ENCODE results near the gene ARL4A. TPM values are rescaled to one million over a fixed set of nuclear protein-coding genes. Genes with fewer than 3 reads are reported as not detected.

The ARL4A gene
- polyA plus RNA-seq, 2 donors, result 29.3 to 43.0 TPM

DNA sequence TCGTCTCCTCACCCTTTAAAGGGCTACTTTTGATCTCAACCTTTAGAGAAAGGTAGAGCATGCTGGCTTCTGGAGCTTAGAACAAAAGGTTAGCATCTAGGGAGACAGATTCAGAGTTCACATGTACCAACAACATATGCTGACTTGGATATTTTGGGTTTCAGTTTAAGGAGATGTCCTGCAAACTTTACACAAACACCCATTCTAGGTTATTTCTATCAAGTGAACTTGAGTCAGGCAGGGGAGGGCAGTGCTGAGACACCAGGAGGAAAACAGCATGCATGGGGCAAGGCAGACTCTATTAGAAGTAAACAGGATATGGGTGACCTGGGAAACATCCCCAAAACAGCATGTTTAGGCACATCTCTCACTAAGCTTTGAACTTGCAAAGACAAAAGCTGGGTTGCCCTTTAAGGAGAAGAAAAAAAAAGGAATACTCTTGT lies 43.8 kb downstream of the ARL4A start:
- no peak overlapping the region for H3K4me3 ChIP-seq (ENCODE audit: low read depth in 1 of 2, low read length in 2 of 2)
- no peaks in the 10 kb centered on the region for H3K9me3 ChIP-seq (ENCODE audit: control insufficient read depth in 2 of 2, insufficient read depth in 1 of 2, low read depth in 1 of 2, low read length in 1 of 2)
- H3K27ac ChIP-seq (ENCODE audit: low read depth in 2 of 2, low read length in 1 of 2), result peak overlapping the region; percentile 27 to 41
- peaks cover 0 to 2% of the 10 kb centered on the region in 2 donors for H3K4me1 ChIP-seq (ENCODE audit: control insufficient read depth in 2 of 2, insufficient read depth in 2 of 2, low read length in 1 of 2)
- H3K27me3 ChIP-seq (ENCODE audit: control insufficient read depth in 1 of 2, insufficient read depth in 2 of 2, low read length in 2 of 2), result no peaks in the 10 kb centered on the region
- 71 to 92% methylated on average over 1 of the region's 1 CpG for WGBS, 2 donors
- no peaks in the 10 kb centered on the region for H3K36me3 ChIP-seq (ENCODE audit: control insufficient read depth in 2 of 2, insufficient read depth in 2 of 2, low read length in 1 of 2)

DNA sequence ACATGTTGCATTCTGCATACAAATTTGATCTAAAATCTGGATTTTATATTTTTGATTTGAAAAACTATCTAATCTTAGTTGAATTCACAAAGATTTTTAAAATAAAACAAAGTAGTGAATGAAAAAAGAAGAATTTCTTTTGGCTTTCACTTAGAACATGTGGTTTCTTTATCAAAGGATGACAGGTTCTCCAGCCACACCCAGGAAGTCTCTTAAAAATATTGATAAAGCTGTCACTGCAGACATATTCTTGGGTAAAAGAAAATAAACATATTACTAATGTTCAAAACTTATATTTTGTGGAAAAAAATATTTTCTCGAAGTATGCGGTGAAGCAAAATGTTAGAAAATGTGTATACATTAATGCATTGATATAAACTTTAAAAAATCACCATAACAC lies 44.3 kb downstream of the ARL4A start:
- 84 to 85% methylated on average over 2 of the region's 2 CpGs for WGBS, 2 donors
- Histone ChIP-seq H3K27me3 (ENCODE audit: control insufficient read depth in 1 of 2, insufficient read depth in 2 of 2, low read length in 2 of 2) (no peaks in the 10 kb centered on the region), H3K4me1 (ENCODE audit: control insufficient read depth in 2 of 2, insufficient read depth in 2 of 2, low read length in 1 of 2) (peaks cover 0 to 2% of the 10 kb centered on the region in 2 donors), H3K27ac (ENCODE audit: low read depth in 2 of 2, low read length in 1 of 2) (no peak overlapping the region), H3K9me3 (ENCODE audit: control insufficient read depth in 2 of 2, insufficient read depth in 1 of 2, low read depth in 1 of 2, low read length in 1 of 2) (no peaks in the 10 kb centered on the region), H3K36me3 (ENCODE audit: control insufficient read depth in 2 of 2, insufficient read depth in 2 of 2, low read length in 1 of 2) (no peaks in the 10 kb centered on the region), H3K4me3 (ENCODE audit: low read depth in 1 of 2, low read length in 2 of 2) (no peak overlapping the region)

- H3K36me3 ChIP-seq (ENCODE audit: control insufficient read depth in 2 of 2, insufficient read depth in 2 of 2, low read length in 1 of 2), result no peaks in the 10 kb centered on the region
- H3K27me3 ChIP-seq (ENCODE audit: control insufficient read depth in 1 of 2, insufficient read depth in 2 of 2, low read length in 2 of 2), result no peaks in the 10 kb centered on the region
- peaks cover 0 to 2% of the 10 kb centered on the region in 2 donors for H3K4me1 ChIP-seq (ENCODE audit: control insufficient read depth in 2 of 2, insufficient read depth in 2 of 2, low read length in 1 of 2)
- H3K4me3 ChIP-seq (ENCODE audit: low read depth in 1 of 2, low read length in 2 of 2), result no peak overlapping the region
- H3K27ac ChIP-seq (ENCODE audit: low read depth in 2 of 2, low read length in 1 of 2), result no peak overlapping the region
- H3K9me3 ChIP-seq (ENCODE audit: control insufficient read depth in 2 of 2, insufficient read depth in 1 of 2, low read depth in 1 of 2, low read length in 1 of 2), result no peaks in the 10 kb centered on the region
- 97 to 99% methylated on average over 1 of the region's 1 CpG for WGBS, 2 donors
These were observed 45.0 kb downstream of the ARL4A start for GRCh38 chr7:12732428-12732827.

GRCh38 chr7:12735923-12736322 lies 48.5 kb downstream of the ARL4A start:
- no peaks in the 10 kb centered on the region for H3K36me3 ChIP-seq (ENCODE audit: control insufficient read depth in 2 of 2, insufficient read depth in 2 of 2, low read length in 1 of 2)
- no peaks in the 10 kb centered on the region for H3K9me3 ChIP-seq (ENCODE audit: control insufficient read depth in 2 of 2, insufficient read depth in 1 of 2, low read depth in 1 of 2, low read length in 1 of 2)
- WGBS, 2 donors, result 75 to 77% methylated on average over 3 of the region's 3 CpGs
- no peaks in the 10 kb centered on the region for H3K4me1 ChIP-seq (ENCODE audit: control insufficient read depth in 2 of 2, insufficient read depth in 2 of 2, low read length in 1 of 2)
- no peak overlapping the region for H3K27ac ChIP-seq (ENCODE audit: low read depth in 2 of 2, low read length in 1 of 2)
- H3K27me3 ChIP-seq (ENCODE audit: control insufficient read depth in 1 of 2, insufficient read depth in 2 of 2, low read length in 2 of 2), result no peaks in the 10 kb centered on the region
- no peak overlapping the region for H3K4me3 ChIP-seq (ENCODE audit: low read depth in 1 of 2, low read length in 2 of 2)

- no peaks in the 10 kb centered on the region for H3K27me3 ChIP-seq (ENCODE audit: control insufficient read depth in 1 of 2, insufficient read depth in 2 of 2, low read length in 2 of 2)
These were observed 49.9 kb downstream of the ARL4A start for GRCh38 chr7:12737373-12737772.

GRCh38 chr7:12737836-12738235 lies 50.4 kb downstream of the ARL4A start:
- H3K27me3 ChIP-seq (ENCODE audit: control insufficient read depth in 1 of 2, insufficient read depth in 2 of 2, low read length in 2 of 2), result no peaks in the 10 kb centered on the region
- WGBS, 2 donors, result 91 to 92% methylated on average over 2 of the region's 2 CpGs
- H3K9me3 ChIP-seq (ENCODE audit: control insufficient read depth in 2 of 2, insufficient read depth in 1 of 2, low read depth in 1 of 2, low read length in 1 of 2), result no peaks in the 10 kb centered on the region
- H3K36me3 ChIP-seq (ENCODE audit: control insufficient read depth in 2 of 2, insufficient read depth in 2 of 2, low read length in 1 of 2), result no peaks in the 10 kb centered on the region
- H3K4me3 ChIP-seq (ENCODE audit: low read depth in 1 of 2, low read length in 2 of 2), result no peak overlapping the region
- H3K4me1 ChIP-seq (ENCODE audit: control insufficient read depth in 2 of 2, insufficient read depth in 2 of 2, low read length in 1 of 2), result no peaks in the 10 kb centered on the region
- no peak overlapping the region for H3K27ac ChIP-seq (ENCODE audit: low read depth in 2 of 2, low read length in 1 of 2)

More at GRCh38 chr7:12737373-12737772, 49.9 kb downstream of the ARL4A start:
- Histone ChIP-seq H3K9me3 (ENCODE audit: control insufficient read depth in 2 of 2, insufficient read depth in 1 of 2, low read depth in 1 of 2, low read length in 1 of 2) (no peaks in the 10 kb centered on the region), H3K4me3 (ENCODE audit: low read depth in 1 of 2, low read length in 2 of 2) (no peak overlapping the region), H3K27ac (ENCODE audit: low read depth in 2 of 2, low read length in 1 of 2) (no peak overlapping the region), H3K4me1 (ENCODE audit: control insufficient read depth in 2 of 2, insufficient read depth in 2 of 2, low read length in 1 of 2) (no peaks in the 10 kb centered on the region), H3K36me3 (ENCODE audit: control insufficient read depth in 2 of 2, insufficient read depth in 2 of 2, low read length in 1 of 2) (no peaks in the 10 kb centered on the region)
- 32 to 36% methylated on average over 1 of the region's 1 CpG for WGBS, 2 donors

DNA sequence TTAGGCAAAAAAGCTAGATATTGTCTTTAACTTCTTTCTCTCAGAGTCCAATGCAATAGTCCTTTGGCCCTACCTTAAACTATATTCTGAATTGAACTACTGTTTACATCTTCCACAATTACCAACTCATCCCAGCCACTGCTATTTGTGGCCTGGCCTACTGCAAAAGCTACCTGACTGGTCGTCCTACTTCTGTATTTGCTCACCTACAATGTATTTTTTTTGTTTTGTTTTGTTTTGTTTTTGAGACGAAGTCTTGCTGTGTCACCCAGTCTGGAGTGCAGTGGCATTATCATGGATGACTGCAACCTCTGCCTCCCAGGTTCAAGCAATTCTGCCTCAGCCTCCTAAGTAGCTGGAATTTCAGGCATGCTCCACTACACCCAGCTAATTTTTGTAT lies 51.2 kb downstream of the ARL4A start:
- Histone ChIP-seq H3K36me3 (ENCODE audit: control insufficient read depth in 2 of 2, insufficient read depth in 2 of 2, low read length in 1 of 2) (no peaks in the 10 kb centered on the region), H3K27me3 (ENCODE audit: control insufficient read depth in 1 of 2, insufficient read depth in 2 of 2, low read length in 2 of 2) (no peaks in the 10 kb centered on the region), H3K4me3 (ENCODE audit: low read depth in 1 of 2, low read length in 2 of 2) (no peak overlapping the region), H3K27ac (ENCODE audit: low read depth in 2 of 2, low read length in 1 of 2) (no peak overlapping the region), H3K9me3 (ENCODE audit: control insufficient read depth in 2 of 2, insufficient read depth in 1 of 2, low read depth in 1 of 2, low read length in 1 of 2) (no peaks in the 10 kb centered on the region), H3K4me1 (ENCODE audit: control insufficient read depth in 2 of 2, insufficient read depth in 2 of 2, low read length in 1 of 2) (no peaks in the 10 kb centered on the region)
- WGBS, 2 donors, result 43 to 53% methylated on average over 2 of the region's 2 CpGs

Other genes starting within 250 kb of the ARL4A start
- gene SCIN, start 116.9 kb upstream of the ARL4A start, polyA plus RNA-seq, result 10 to 100 TPM; 10.4 to 22.3 TPM